ENCODE data around the gene ZNF574.
A peak's percentile ranks its signal among the peaks of the same experiment; 100 is the strongest.
"Not testable (repeated sequence)": the region's sequence is repeated elsewhere in the genome, so short reads cannot be mapped to it uniquely, and the experiment has no call there.

ZNF574 gene

GRCh38 chr19:42080764-42081375 lies 4.9 kb downstream of the ZNF574 start:
- DNase-seq: no peak

GRCh38 chr19:42081584-42082203 lies 5.7 kb downstream of the ZNF574 start:
- peak; percentile 56 for DNase-seq

- DNase-seq: no peak
Measured at GRCh38 chr19:42083537-42083936, 7.6 kb downstream of the ZNF574 start.

GRCh38 chr19:42086188-42086736 lies 10.3 kb downstream of the ZNF574 start:
- no peak for DNase-seq

GRCh38 chr19:42086770-42087550 lies 11.0 kb downstream of the ZNF574 start:
- peak; percentile 21 for DNase-seq

GRCh38 chr19:42088471-42089190 lies 12.7 kb downstream of the ZNF574 start:
- DNase-seq: peak; percentile 83

- no peak for DNase-seq
Measured at GRCh38 chr19:42089191-42089750, 13.3 kb downstream of the ZNF574 start.

- no peak for DNase-seq
Measured at GRCh38 chr19:42089772-42090171, 13.8 kb downstream of the ZNF574 start.

GRCh38 chr19:42090672-42091071 lies 14.7 kb downstream of the ZNF574 start:
- no peak for DNase-seq

- no peak for DNase-seq
Measured at GRCh38 chr19:42091300-42091699, 15.3 kb downstream of the ZNF574 start.

GRCh38 chr19:42091742-42092141 lies 15.8 kb downstream of the ZNF574 start:
- peak; percentile 61 for DNase-seq

- peak; percentile 26 for DNase-seq
Measured at GRCh38 chr19:42092350-42092749, 16.4 kb downstream of the ZNF574 start.

- DNase-seq: no peak
Measured at GRCh38 chr19:42093505-42093904, 17.5 kb downstream of the ZNF574 start.

GRCh38 chr19:42093926-42094325 lies 18.0 kb downstream of the ZNF574 start:
- DNase-seq: no peak

- no peak for DNase-seq
Measured at GRCh38 chr19:42095142-42095813, 19.3 kb downstream of the ZNF574 start.

- DNase-seq: no peak
Measured at GRCh38 chr19:42095814-42096230, 19.9 kb downstream of the ZNF574 start.

- DNase-seq: no peak
Measured at GRCh38 chr19:42096255-42096837, 20.4 kb downstream of the ZNF574 start.

- no peak for DNase-seq
Measured at GRCh38 chr19:42097461-42097860, 21.5 kb downstream of the ZNF574 start.

- DNase-seq: no peak
Measured at GRCh38 chr19:42098781-42099180, 22.8 kb downstream of the ZNF574 start.

GRCh38 chr19:42099336-42099925 lies 23.5 kb downstream of the ZNF574 start:
- DNase-seq: no peak

- DNase-seq: not testable (repeated sequence)
Measured at GRCh38 chr19:42100241-42100640, 24.3 kb downstream of the ZNF574 start.

Measured in fibroblast of skin of scalp (primary cell).